ENCODE measurements around the gene TRMT11. TPM values are rescaled to one million over a fixed set of nuclear protein-coding genes. Genes with fewer than 3 reads are reported as not detected.
A peak's percentile ranks its signal among the peaks of the same experiment; 100 is the strongest.

TRMT11 gene
- total RNA-seq, 1 donor from 2014 or later = 9.2 TPM

GRCh38 chr6:125995972-125996580, 9.7 kb downstream of the TRMT11 start:
- no peak overlapping the region for H3K4me3 ChIP-seq

DNA sequence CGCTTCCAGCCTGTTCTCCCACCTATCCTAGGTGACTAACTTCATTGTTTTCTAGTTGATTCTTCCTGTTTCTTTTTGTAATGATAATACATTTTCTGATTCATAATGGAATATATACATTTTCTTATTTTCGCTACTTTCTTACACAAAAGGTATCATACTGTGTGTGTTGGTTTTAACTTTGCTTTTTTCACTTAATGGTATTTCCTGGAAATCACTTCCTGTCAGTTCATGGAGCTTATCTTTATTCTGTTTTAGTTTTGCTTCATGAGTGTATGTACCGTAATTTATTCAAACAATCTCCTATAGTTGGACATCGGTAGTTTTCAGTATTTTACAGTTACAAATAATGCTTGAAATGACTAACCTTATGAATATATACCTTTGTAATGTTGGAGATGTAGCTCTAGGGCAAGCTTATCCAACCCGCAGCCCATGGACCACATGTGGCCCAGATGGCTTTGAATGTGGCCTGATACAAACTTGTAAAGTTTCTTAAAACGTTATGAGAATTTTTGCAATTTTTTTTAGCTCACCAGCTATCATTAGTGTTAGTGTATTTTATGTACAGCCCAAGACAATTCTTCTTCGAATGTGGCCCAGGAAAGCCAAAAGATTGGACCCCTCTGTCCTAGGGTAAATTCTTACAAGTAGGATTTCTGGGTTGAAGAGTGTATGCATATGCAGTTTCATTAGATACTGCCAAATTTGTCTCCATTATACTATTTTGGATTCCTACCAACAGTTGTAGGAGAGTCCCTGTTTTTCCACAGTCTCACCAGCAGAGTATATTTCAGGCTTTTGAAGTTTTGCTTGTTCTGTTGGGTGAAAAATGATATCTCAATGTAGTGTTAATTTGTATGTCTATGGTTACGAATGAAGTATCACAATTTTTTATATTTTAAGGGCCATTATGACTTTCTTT, 16.7 kb downstream of the TRMT11 start:
- intact Hi-C loops (cut with micrococcal nuclease) = no loop called here
- H3K36me3 ChIP-seq = peaks cover 39% of the 10 kb centered on the region

More at GRCh38 chr6:125995972-125996580, 9.7 kb downstream of the TRMT11 start:
- no peaks in the 10 kb centered on the region for H3K9me3 ChIP-seq (replicated peaks)
- DNase-seq = peak; percentile 39
- no peak overlapping the region for H3K27ac ChIP-seq (replicated peaks)
- intact Hi-C loops (cut with micrococcal nuclease) = no loop called here
- H3K27me3 ChIP-seq (ENCODE audit: low read depth) = no peaks in the 10 kb centered on the region
- peak; percentile 98 for TF ChIP-seq CTCF (IDR thresholded peaks at IDR 0.05; ENCODE audit: borderline replicate concordance)
- H3K4me1 ChIP-seq = peaks cover 22% of the 10 kb centered on the region
- peaks cover 26% of the 10 kb centered on the region for H3K36me3 ChIP-seq

GRCh38 chr6:126007800-126008199, 21.5 kb downstream of the TRMT11 start:
- Histone ChIP-seq H3K4me3 (no peak overlapping the region), H3K27ac (replicated peaks) (no peak overlapping the region), H3K27me3 (ENCODE audit: low read depth) (no peaks in the 10 kb centered on the region), H3K36me3 (peaks cover 47% of the 10 kb centered on the region), H3K9me3 (replicated peaks) (no peaks in the 10 kb centered on the region), H3K4me1 (no peaks in the 10 kb centered on the region)
- no peak for TF ChIP-seq CTCF (IDR thresholded peaks at IDR 0.05; ENCODE audit: borderline replicate concordance)
- intact Hi-C loops (cut with micrococcal nuclease) = no loop called here
- DNase-seq = no peak

More for the DNA sequence above, 16.7 kb downstream of the TRMT11 start:
- TF ChIP-seq CTCF (IDR thresholded peaks at IDR 0.05; ENCODE audit: borderline replicate concordance) = no peak
- no peaks in the 10 kb centered on the region for H3K9me3 ChIP-seq (replicated peaks)
- H3K27ac ChIP-seq (replicated peaks) = no peak overlapping the region
- H3K4me1 ChIP-seq = no peaks in the 10 kb centered on the region
- no peak overlapping the region for H3K4me3 ChIP-seq
- H3K27me3 ChIP-seq (ENCODE audit: low read depth) = no peaks in the 10 kb centered on the region
- no peak for DNase-seq

DNA sequence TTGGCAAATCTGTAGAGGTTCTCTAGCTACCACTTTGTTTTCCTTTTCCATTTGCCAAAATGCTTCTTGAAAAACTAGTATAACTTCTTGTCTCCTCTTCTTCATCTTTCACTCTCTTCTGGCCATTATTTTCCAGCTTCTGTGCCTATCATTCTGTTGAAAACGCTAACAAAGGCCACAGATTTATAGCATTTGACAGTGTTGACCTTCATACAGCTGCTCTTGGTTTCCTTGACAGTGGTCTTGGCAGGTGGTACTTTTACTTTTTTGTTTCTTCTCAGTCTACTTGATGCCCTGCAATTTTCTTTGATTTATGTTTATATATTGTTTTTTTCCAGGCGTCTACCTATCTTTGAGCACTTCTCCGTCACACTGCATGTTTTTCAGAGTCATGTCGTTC, 23.7 kb downstream of the TRMT11 start:
- H3K36me3 ChIP-seq = peaks cover 60% of the 10 kb centered on the region
- H3K9me3 ChIP-seq (replicated peaks) = no peaks in the 10 kb centered on the region

DNA sequence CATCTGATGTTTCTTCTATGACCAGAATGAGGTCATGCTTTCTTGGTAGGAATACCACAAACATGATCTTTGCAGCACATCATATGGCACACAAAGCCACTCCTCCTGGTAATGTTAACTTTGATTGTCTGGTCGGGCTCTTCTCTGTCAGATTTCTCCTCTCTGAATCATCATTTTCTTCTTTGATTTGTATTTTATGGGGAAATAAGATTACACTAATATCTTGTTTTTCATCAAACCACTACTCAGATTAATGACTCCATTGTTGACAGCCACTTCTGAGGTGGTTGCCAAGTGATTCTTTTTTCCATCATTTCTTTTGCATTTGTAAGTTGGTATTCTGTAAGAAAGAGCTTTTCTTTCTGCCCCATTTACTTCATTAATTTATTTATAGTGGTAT, 29.5 kb downstream of the TRMT11 start:
- no peaks in the 10 kb centered on the region for H3K4me1 ChIP-seq
- H3K9me3 ChIP-seq (replicated peaks) = no peaks in the 10 kb centered on the region
- no peak overlapping the region for H3K27ac ChIP-seq (replicated peaks)
- H3K4me3 ChIP-seq = no peak overlapping the region
- DNase-seq = no peak
- H3K27me3 ChIP-seq (ENCODE audit: low read depth) = no peaks in the 10 kb centered on the region
- no peak for TF ChIP-seq CTCF (IDR thresholded peaks at IDR 0.05; ENCODE audit: borderline replicate concordance)
- intact Hi-C loops (cut with micrococcal nuclease) = no loop called here
- H3K36me3 ChIP-seq = peaks cover 76% of the 10 kb centered on the region

More for the DNA sequence above, 23.7 kb downstream of the TRMT11 start:
- no peak for TF ChIP-seq CTCF (IDR thresholded peaks at IDR 0.05; ENCODE audit: borderline replicate concordance)
- intact Hi-C loops (cut with micrococcal nuclease) = no loop called here
- DNase-seq = no peak
- no peak overlapping the region for H3K27ac ChIP-seq (replicated peaks)
- H3K4me1 ChIP-seq = no peaks in the 10 kb centered on the region
- no peak overlapping the region for H3K4me3 ChIP-seq
- H3K27me3 ChIP-seq (ENCODE audit: low read depth) = no peaks in the 10 kb centered on the region

Data from left ventricle myocardium inferior (tissue), 1 donor.